ENCODE results near the gene NDST1. TPM values are rescaled to one million over a fixed set of nuclear protein-coding genes. Genes with fewer than 3 reads are reported as not detected.

Gene NDST1
- total and polyA plus RNA-seq, 2 of the 8 experiments (the other 6 are each of a cell fraction or from before 2014, with no cell fraction given): 27.0 to 72.0 TPM

DNA sequence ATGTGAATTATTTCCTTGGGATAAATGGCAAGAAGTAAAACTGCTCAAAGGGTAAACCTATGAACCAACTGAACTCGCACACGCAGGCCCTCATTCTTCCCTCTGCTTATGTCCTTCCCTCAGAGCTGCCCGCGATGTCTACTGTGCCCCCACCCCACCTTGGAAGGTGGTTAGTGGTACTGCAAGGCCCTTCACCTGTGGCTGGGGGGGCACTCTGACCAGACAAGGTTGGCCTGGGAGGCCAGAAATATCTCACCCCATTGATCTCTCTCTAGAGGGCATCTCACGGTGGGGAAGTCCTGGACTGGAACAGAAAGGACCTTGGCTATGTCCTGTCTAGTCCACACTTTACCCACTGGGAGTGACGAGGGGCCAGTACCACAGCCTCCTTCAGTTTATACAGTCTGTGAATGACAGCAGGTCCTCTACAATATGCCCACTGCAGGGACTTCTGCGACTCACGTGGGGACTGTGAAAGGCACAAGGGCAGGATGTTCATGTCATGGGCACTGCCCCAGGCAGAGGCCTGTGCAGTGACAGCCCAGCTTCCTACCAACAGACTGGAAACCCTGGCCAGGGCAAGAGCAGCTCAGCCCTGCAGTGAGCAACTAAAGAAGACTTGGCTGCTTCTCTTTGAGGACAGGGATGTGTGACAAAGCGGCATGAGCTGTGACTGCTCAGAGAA lies 75.8 kb downstream of the NDST1 start:
- no peak overlapping the region for H3K4me3 ChIP-seq (ENCODE audit: extremely low read depth in 1 of 4, insufficient read depth in 2 of 4, low read depth in 3 of 4, low read length in 4 of 4)
- H4K91ac ChIP-seq (replicated peaks; ENCODE audit: insufficient read length, low read length): no peak overlapping the region
- no peak overlapping the region for H2BK12ac ChIP-seq (ENCODE audit: low read depth, low read length)
- no peaks in the 10 kb centered on the region for H3K36me3 ChIP-seq (ENCODE audit: control insufficient read depth in 2 of 4, insufficient read depth in 4 of 4, low read length in 3 of 4)
- FAIRE-seq: no peak
- no peak overlapping the region for H4K8ac ChIP-seq (ENCODE audit: extremely low read depth, insufficient read depth, low read length)
- H3K56ac ChIP-seq (replicated peaks; ENCODE audit: insufficient read length, low read depth, low read length): no peak overlapping the region
- H4K20me1 ChIP-seq (replicated peaks in 1 of 2; ENCODE audit: control insufficient read depth in 1 of 2, insufficient read depth in 2 of 2, low read length in 2 of 2): no peaks in the 10 kb centered on the region
- H2AFZ ChIP-seq (ENCODE audit: low read length): no peak overlapping the region
- no peak overlapping the region for H3K9ac ChIP-seq (replicated peaks in 1 of 4; ENCODE audit: extremely low read depth in 1 of 4, low read depth in 3 of 4, low read length in 3 of 4)
- TF ChIP-seq SIX5 (IDR thresholded peaks at IDR 0.05; ENCODE audit: low read depth, low read length) (no peak), ZNF274 (IDR thresholded peaks at IDR 0.05; ENCODE audit: borderline replicate concordance, extremely low read depth, low read length) (no peak), CTBP2 (IDR thresholded peaks at IDR 0.05; ENCODE audit: borderline replicate concordance, insufficient read depth, insufficient read length, low read length) (no peak)
- no peak overlapping the region for H4K5ac ChIP-seq (ENCODE audit: insufficient read length, low read depth, low read length)
- H2BK120ac ChIP-seq (replicated peaks; ENCODE audit: low read depth, low read length): no peak overlapping the region
- H3K18ac ChIP-seq (ENCODE audit: extremely low read depth, low read length): no peak overlapping the region
- ChIA-PET POLR2A (ENCODE audit: partially characterized antibody) (interaction anchor here (0.7 to 1.6 kb wide), 5 partner anchors 25 to 263 kb away, joined by 3 to 5 read pairs (median 3); partner anchors contain the start of gene RBM22), CTCF (ENCODE audit: partially characterized antibody) (interaction anchor here (0.7 to 5.7 kb wide), 17 partner anchors 9 to 134 kb away, joined by 3 to 47 read pairs (median 4); partner anchors contain the start of gene RPS14)
- peaks cover 0 to 2% (median 0%) of the 10 kb centered on the region in 4 experiments; a peak in 1 of 7 replicates for H3K4me1 ChIP-seq (replicated peaks in 1 of 4; ENCODE audit: control insufficient read depth in 3 of 4, insufficient read depth in 4 of 4, low read length in 3 of 4)
- H2BK5ac ChIP-seq (ENCODE audit: low read depth, low read length): no peak overlapping the region
- H2BK20ac ChIP-seq (ENCODE audit: low read length): no peak overlapping the region
- H2BK15ac ChIP-seq (ENCODE audit: low read length): no peak overlapping the region
- no peak for DNase-seq (ENCODE audit: low read depth in 1 of 2, low spot score in 2 of 2)
- no peaks in the 10 kb centered on the region for H3K79me2 ChIP-seq (ENCODE audit: control insufficient read depth in 1 of 2, insufficient read depth in 2 of 2, low read length in 2 of 2)
- peaks cover 4% of the 10 kb centered on the region; the same call in 1 of the 2 replicates for H3K23me2 ChIP-seq (ENCODE audit: low read depth, low read length)
- no peaks in the 10 kb centered on the region for H3K9me3 ChIP-seq (ENCODE audit: insufficient read depth in 2 of 2, low read depth in 1 of 2, low read length in 1 of 2)
- WGBS, 2 experiments (ENCODE audit: extremely low coverage in 1 of 2, insufficient coverage in 1 of 2, insufficient read length in 1 of 2, insufficient replicate concordance in 2 of 2, low coverage in 1 of 2, low lambda C conversion rate in 2 of 2, missing lambda C conversion rate in 1 of 2): 80% methylated on average over 9 of the region's 9 CpGs; no CpG with 5 or more reads in 1 of the 2 experiments
- H3K27me3 ChIP-seq (replicated peaks in 1 of 4; ENCODE audit: control insufficient read depth in 3 of 4, extremely low read depth in 1 of 4, insufficient read depth in 3 of 4, low read length in 3 of 4): no peaks in the 10 kb centered on the region
- no peak overlapping the region for H3K23ac ChIP-seq (ENCODE audit: insufficient read length)
- no peak overlapping the region for H3K14ac ChIP-seq (ENCODE audit: insufficient read length)
- H3K4me2 ChIP-seq (ENCODE audit: insufficient read depth in 1 of 2, low read depth in 2 of 2, low read length in 2 of 2): no peak overlapping the region
- H2AK5ac ChIP-seq (ENCODE audit: low read depth, low read length): no peak overlapping the region
- H3K4ac ChIP-seq (replicated peaks; ENCODE audit: insufficient read length, low read depth, low read length): no peak overlapping the region
- no peak overlapping the region for H3K27ac ChIP-seq (ENCODE audit: low read depth, low read length)
- no peaks in the 10 kb centered on the region for H3K79me1 ChIP-seq (ENCODE audit: low read depth, low read length)
